SH-SY5Y (cell line): Measurements from ENCODE around the gene DPP6.

Experiments used
- GATA2 ChIP-seq: IDR thresholded peaks from 2 replicates; pipeline ENCODE4 v1.6.1; 2011; ENCODE audit warnings: mild to moderate bottlenecking, low read depth, low read length
- GATA3 ChIP-seq: IDR thresholded peaks from 2 replicates; pipeline ENCODE4 v1.6.1; 2011; ENCODE audit warnings: low read depth, mild to moderate bottlenecking, low read length, moderate library complexity

DNA sequence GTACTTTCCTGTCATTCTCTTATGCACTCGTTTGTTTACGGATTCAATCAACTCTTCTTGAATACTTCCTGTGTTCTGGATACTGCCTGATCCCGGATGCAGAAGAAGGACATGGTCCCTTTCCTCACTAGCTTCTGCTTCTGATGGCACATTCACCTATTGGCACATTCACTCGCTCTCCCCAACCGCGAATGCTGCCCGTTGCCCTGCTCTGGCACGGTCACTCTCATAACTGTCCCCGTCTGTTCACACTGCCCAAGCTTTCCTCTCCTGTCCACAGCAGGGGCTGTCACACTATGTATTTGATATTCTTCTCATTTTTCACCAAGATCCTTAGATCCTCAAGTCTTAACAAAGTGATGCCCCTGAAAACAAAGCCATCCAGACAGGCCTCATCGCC is 623.4 kb downstream of the DPP6 start:
- no peak for TF ChIP-seq GATA3
- TF ChIP-seq GATA2, result no peak
